AG09319 (cell line): Measurements from ENCODE around the gene AMHR2.
"Not testable (repeated sequence)": the region's sequence is repeated elsewhere in the genome, so short reads cannot be mapped to it uniquely, and the experiment has no call there.

ENCODE experiments used
- DNase-seq: peaks from one replicate; pipeline ENCODE4 v3.0.0-alpha.2; 2010; ENCODE audit warnings: low read depth; ENCODE audit errors: extremely low read depth
- TF ChIP-seq, protein P1 (sequence below): IDR thresholded peaks from 2 replicates; pipeline ENCODE4 v1.5.1; 2011; ENCODE audit warnings: low read depth, mild to moderate bottlenecking, inconsistent platforms, low read length, moderate library complexity

The AMHR2 gene

GRCh38 chr12:53423597-53423996 lies at the start of gene AMHR2:
AMHR2 (plus strand) TSS chr12:53423855; CDS start chr12:53423935, 80 bp downstream.
- TF ChIP-seq, protein P1, sequence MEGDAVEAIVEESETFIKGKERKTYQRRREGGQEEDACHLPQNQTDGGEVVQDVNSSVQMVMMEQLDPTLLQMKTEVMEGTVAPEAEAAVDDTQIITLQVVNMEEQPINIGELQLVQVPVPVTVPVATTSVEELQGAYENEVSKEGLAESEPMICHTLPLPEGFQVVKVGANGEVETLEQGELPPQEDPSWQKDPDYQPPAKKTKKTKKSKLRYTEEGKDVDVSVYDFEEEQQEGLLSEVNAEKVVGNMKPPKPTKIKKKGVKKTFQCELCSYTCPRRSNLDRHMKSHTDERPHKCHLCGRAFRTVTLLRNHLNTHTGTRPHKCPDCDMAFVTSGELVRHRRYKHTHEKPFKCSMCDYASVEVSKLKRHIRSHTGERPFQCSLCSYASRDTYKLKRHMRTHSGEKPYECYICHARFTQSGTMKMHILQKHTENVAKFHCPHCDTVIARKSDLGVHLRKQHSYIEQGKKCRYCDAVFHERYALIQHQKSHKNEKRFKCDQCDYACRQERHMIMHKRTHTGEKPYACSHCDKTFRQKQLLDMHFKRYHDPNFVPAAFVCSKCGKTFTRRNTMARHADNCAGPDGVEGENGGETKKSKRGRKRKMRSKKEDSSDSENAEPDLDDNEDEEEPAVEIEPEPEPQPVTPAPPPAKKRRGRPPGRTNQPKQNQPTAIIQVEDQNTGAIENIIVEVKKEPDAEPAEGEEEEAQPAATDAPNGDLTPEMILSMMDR: no peak

GRCh38 chr12:53374277-53374676 lies 49.4 kb upstream of the AMHR2 start:
- DNase-seq: not testable (repeated sequence)

More at GRCh38 chr12:53423597-53423996, at the start of gene AMHR2:
- DNase-seq: no peak

DNA sequence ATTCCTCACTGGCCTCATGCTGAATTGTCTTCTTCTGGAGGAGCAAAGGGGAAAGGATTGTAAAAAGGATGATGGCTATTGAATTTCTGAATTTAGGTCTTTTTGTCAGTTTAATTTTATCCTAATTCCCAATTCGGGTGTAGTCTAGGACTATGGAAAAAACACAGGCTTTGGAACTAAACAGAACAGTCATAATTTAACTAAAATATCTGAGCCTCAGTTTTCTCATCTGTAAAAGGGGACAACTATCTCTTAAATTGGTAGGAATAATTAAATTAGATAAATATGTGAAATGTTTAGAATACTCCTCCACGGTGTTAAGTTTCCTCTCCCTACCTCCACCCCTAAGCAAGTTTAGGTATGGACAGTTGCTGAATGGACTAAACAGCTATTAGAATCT lies 46.9 kb upstream of the AMHR2 start:
- TF ChIP-seq, protein P1: no peak
- DNase-seq: no peak

DNA sequence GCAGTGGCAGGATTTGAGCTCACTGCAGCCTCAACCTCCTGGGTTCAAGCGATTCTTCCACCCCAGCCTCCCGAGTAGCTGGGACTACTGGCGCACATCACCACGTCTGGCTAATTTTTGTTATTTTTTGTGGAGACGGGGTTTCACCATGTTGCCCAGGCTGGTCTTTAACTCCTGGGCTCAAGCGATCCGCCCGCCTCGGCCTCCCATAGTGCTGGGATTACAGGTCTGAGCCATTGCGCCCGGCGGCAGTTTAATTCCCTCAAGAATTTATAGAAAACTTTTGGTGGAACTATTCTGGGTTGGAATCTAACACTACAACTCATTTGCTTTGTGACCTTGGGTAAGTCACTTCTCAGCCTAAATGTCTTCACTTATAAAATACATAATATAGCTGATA lies 45.4 kb upstream of the AMHR2 start:
- DNase-seq: no peak

DNA sequence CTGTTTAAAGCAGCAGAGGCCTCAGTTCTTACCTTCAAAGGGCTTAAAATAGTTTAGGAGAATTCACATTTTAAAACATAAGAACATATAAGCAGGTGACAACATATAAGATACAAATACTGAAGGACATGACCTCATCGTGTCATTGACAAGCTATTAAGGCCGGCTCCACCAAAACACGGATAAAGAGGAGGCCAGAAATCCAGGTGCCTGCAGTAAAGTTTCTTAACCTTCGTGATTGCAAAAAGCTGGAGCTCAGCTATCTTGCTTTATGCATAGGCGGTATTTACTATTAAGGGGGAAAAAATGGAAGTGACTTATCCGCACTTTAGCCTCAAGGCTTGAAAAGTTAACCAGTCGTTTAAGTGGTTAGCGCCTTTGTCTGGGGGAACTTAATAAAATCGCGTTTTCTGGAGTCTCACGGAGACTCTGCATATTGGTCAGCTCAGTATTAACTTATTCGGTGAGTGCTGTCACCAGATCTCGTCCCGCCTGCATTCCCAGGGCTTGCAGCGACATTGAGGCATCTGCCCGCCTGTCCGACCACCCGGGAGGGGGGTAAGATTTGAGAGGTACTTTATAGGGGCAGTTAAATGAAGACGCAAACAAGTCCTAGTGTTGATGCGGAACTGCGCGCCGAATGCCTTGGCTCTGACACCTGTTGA lies 44.8 kb upstream of the AMHR2 start:
- no peak for DNase-seq
- TF ChIP-seq, protein P1: no peak

More for the DNA sequence above, 45.4 kb upstream of the AMHR2 start:
- TF ChIP-seq, protein P1: no peak

DNA sequence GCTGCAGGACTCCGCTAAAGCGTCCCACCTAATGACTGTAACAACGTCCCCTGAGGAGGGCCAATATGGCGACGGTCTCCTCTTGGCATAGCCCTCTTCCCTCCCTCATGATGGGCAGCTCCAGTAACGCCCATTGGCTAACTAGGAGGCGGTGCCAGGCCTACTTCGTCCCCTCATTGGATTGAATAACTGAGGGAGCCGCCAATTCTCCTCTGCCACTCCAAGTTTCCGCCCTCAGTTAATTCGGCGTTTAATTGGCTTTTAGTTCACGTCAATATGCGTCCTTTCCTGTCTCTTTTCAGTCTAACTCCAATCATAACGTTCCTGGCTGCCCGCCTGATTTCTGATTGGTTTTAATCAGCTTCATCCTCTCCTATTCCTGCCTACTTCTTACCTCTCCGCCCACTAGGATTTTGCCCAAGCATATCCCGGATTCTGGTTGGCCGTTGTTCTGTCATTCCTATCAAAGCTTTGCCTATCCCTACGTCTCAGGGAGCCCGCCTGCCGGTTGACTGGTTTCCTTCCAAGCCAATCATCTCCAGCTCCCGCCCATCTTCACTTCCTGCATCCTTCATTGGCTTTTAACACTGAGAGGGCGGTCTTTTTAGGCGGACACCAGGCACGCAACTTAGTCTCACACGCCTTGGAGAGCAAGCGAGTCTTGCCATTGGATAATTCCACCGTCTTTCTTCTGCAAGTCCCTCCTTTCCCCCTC lies 44.1 kb upstream of the AMHR2 start:
- DNase-seq: peak; percentile 100
- TF ChIP-seq, protein P1: no peak

GRCh38 chr12:53380104-53380793 lies 43.4 kb upstream of the AMHR2 start, which contains the start of gene SP1:
SP1 (plus strand) TSS chr12:53380176; CDS start chr12:53380292, 116 bp downstream.
- DNase-seq: peak; percentile 94
- TF ChIP-seq, protein P1: no peak
